ENCODE results near the gene SLC12A1. TPM values are rescaled to one million over a fixed set of nuclear protein-coding genes. Genes with fewer than 3 reads are reported as not detected.

The SLC12A1 gene
- total RNA-seq, 2 donors from 2014 or later, result not detected

- H3K36me3 Mint-ChIP-seq (ENCODE audit: low read depth), result no peaks in the 10 kb centered on the region
- H3K4me1 Mint-ChIP-seq, result no peaks in the 10 kb centered on the region
- H3K27me3 Mint-ChIP-seq (ENCODE audit: insufficient read depth), result no peaks in the 10 kb centered on the region
Observed at GRCh38 chr15:48244921-48245320, 38.8 kb downstream of the SLC12A1 start.

GRCh38 chr15:48248414-48248813, 42.3 kb downstream of the SLC12A1 start:
- no peak overlapping the region for H3K4me3 Mint-ChIP-seq
- Histone ChIP-seq H3K27me3 (ENCODE audit: control insufficient read depth, insufficient read depth, low read length, poor library complexity, severe bottlenecking) (no peaks in the 10 kb centered on the region), H3K9me3 (ENCODE audit: control insufficient read depth, low read length) (no peaks in the 10 kb centered on the region), H3K27ac (ENCODE audit: low read depth, low read length) (no peak overlapping the region), H3K36me3 (ENCODE audit: control insufficient read depth, insufficient read depth, low read length) (no peaks in the 10 kb centered on the region), H3K4me3 (ENCODE audit: low read length) (no peak overlapping the region), H3K4me1 (ENCODE audit: control insufficient read depth, insufficient read depth, low read length) (no peaks in the 10 kb centered on the region), H3K9ac (ENCODE audit: extremely low read depth, low read length, poor library complexity, severe bottlenecking) (no peak overlapping the region)
- H3K27ac Mint-ChIP-seq, result no peak overlapping the region
- no peaks in the 10 kb centered on the region for H3K27me3 Mint-ChIP-seq (ENCODE audit: insufficient read depth)
- TF ChIP-seq CTCF (conservative IDR thresholded peaks at IDR 0.05), result no peak
- DNase-seq, result no peak
- no peaks in the 10 kb centered on the region for H3K9me3 Mint-ChIP-seq
- 83 to 99% methylated on average over 4 to 5 of the region's 5 CpGs for WGBS, 2 experiments (ENCODE audit: insufficient coverage in 1 of 2, insufficient read length in 1 of 2)
- H3K4me1 Mint-ChIP-seq, result no peaks in the 10 kb centered on the region
- H3K36me3 Mint-ChIP-seq (ENCODE audit: low read depth), result no peaks in the 10 kb centered on the region

More at GRCh38 chr15:48244921-48245320, 38.8 kb downstream of the SLC12A1 start:
- no peaks in the 10 kb centered on the region for H3K27me3 ChIP-seq (ENCODE audit: control insufficient read depth, insufficient read depth, low read length, poor library complexity, severe bottlenecking)
- Mint-ChIP-seq H3K9me3 (no peaks in the 10 kb centered on the region), H3K4me3 (no peak overlapping the region), H3K27ac (no peak overlapping the region)
- no peak overlapping the region for H3K27ac ChIP-seq (ENCODE audit: low read depth, low read length)
- no peaks in the 10 kb centered on the region for H3K36me3 ChIP-seq (ENCODE audit: control insufficient read depth, insufficient read depth, low read length)
- no peak for TF ChIP-seq CTCF (conservative IDR thresholded peaks at IDR 0.05)
- no peak overlapping the region for H3K9ac ChIP-seq (ENCODE audit: extremely low read depth, low read length, poor library complexity, severe bottlenecking)
- 96% methylated on average over 1 of the region's 1 CpG; no CpG with 5 or more reads in 1 of the 2 experiments for WGBS, 2 experiments (ENCODE audit: insufficient coverage in 1 of 2, insufficient read length in 1 of 2)
- H3K9me3 ChIP-seq (ENCODE audit: control insufficient read depth, low read length), result no peaks in the 10 kb centered on the region
- no peaks in the 10 kb centered on the region for H3K4me1 ChIP-seq (ENCODE audit: control insufficient read depth, insufficient read depth, low read length)
- H3K4me3 ChIP-seq (ENCODE audit: low read length), result no peak overlapping the region
- no peak for DNase-seq

- Mint-ChIP-seq H3K36me3 (ENCODE audit: low read depth) (no peaks in the 10 kb centered on the region), H3K27ac (no peak overlapping the region), H3K27me3 (ENCODE audit: insufficient read depth) (no peaks in the 10 kb centered on the region), H3K9me3 (no peaks in the 10 kb centered on the region), H3K4me3 (no peak overlapping the region), H3K4me1 (no peaks in the 10 kb centered on the region)
- Histone ChIP-seq H3K9me3 (ENCODE audit: control insufficient read depth, low read length) (no peaks in the 10 kb centered on the region), H3K4me1 (ENCODE audit: control insufficient read depth, insufficient read depth, low read length) (no peaks in the 10 kb centered on the region), H3K4me3 (ENCODE audit: low read length) (no peak overlapping the region), H3K9ac (ENCODE audit: extremely low read depth, low read length, poor library complexity, severe bottlenecking) (no peak overlapping the region), H3K36me3 (ENCODE audit: control insufficient read depth, insufficient read depth, low read length) (no peaks in the 10 kb centered on the region), H3K27ac (ENCODE audit: low read depth, low read length) (no peak overlapping the region), H3K27me3 (ENCODE audit: control insufficient read depth, insufficient read depth, low read length, poor library complexity, severe bottlenecking) (no peaks in the 10 kb centered on the region)
- peak; percentile 71 for TF ChIP-seq CTCF (conservative IDR thresholded peaks at IDR 0.05)
- WGBS, 2 experiments (ENCODE audit: insufficient coverage in 1 of 2, insufficient read length in 1 of 2), result 60 to 62% methylated on average over 4 to 6 of the region's 6 CpGs
- DNase-seq, result peak; percentile 65
Observed at GRCh38 chr15:48250640-48251076, 44.6 kb downstream of the SLC12A1 start.

Data from endodermal cell (in vitro differentiated cells).